OCI-LY7 (cell line): ENCODE results near the gene KDM8.
"Not testable (repeated sequence)": the region's sequence is repeated elsewhere in the genome, so short reads cannot be mapped to it uniquely, and the experiment has no call there.

Source experiments
- CTCF ChIP-seq: fragments of 200-600 bp; sonication (generic); conservative IDR thresholded peaks from 2 replicates; pipeline ENCODE4 v1.5.1; 2014; ENCODE audit warnings: mild to moderate bottlenecking, antibody characterized with exemption, low read length, moderate library complexity, mixed read lengths
- EZH2phosphoT487 ChIP-seq: fragments of 200-600 bp; sonication (generic); IDR thresholded peaks from 2 replicates; pipeline ENCODE4 v1.6.1; 2018; ENCODE audit warnings: low read depth, borderline replicate concordance, mild to moderate bottlenecking, mixed run types, antibody characterized with exemption, low read length, moderate library complexity, mixed read lengths

GRCh38 chr16:27248886-27249285, 45.6 kb downstream of the KDM8 start:
- TF ChIP-seq CTCF, EZH2phosphoT487: not testable (repeated sequence)
